ENCODE data around the gene SMC6.

Gene SMC6

DNA sequence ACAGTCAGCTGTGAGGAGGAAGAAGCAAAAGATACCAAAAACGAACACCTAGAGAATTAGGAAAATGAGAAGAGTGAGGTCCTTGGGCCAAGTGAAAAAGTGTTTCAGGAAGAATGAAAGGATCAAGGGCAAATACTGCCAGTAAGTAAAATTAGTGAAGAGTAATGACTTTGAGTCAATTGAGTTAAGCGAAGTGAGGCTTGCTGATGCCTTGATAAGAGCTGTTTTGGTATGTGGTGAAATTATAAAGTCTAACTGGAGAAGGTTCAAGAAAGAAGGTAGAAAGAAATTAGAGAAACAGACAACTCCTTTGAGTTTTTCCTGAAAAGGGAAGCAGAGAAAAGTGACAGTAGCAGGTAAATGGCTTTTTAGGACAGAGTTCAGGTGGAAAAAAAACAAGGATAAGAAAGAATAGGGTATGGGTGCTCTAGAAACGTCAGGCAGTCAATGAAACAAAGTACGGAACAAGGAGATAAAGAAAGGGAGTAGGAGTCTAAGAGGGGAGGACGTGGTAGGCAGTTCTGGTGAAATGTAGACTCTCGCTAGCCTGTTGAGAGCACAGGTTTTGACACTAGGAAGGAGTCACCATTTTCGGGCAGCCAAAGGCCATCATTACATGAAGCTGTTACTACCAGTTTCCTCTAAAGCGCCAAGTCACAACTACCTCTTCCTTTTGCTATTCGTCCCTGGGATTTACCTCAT is 42.9 kb downstream of the SMC6 start:
- DNase-seq = no peak

DNA sequence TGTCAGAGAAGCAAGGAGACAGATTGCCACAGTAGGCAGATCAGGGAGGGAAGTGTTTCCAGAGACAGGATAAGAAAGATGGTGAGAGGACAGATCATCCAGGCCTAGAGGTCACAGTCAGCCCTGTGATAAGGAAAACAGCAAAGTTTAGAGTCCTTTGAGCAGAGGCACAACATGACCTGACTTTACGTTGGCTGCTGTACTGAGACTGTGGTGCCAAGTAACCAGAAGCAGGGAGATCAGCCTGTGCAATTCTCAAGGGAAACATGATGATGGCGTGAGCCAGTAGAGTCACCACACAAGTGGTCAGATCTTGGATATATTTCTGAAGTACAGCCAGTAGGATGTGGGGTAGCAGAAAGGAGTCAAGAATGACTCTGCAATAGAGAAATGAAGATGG is 43.7 kb downstream of the SMC6 start:
- DNase-seq = no peak

DNA sequence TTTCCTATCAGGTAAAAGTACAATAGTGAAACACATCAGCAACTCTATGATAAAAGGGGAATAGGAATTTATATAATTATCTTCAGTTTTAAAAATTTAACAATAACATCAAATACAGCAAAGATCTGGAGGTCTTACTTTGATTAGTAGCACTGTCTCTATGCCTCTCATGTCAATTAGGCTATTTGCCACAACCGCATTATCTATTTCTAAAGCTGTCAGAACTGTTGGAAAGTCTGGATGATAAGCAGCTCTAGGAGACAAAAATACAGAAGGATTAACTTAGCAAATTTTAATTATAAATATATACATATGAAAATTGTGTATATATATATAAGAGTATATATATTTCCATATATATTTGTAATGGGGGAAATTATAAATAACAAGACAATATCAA is 45.1 kb downstream of the SMC6 start:
- no peak for DNase-seq

DNA sequence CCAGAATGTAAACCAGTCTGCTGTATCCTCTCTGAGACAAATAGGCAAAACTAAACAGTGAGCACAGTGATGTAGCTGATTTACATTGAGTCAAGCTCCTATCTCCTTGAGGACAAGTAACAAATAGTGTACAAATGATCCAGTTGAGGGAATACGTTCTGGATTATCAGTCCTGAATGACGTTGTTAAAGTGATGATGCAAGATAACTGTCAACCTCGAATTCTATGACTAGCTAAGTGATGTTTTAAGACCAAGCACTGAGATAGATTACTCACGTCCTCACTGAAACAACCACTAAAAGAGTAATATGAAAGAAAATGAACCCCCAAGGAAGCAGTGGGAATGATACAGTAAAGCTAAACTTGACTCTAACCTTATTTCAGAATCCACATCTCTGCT is 46.8 kb downstream of the SMC6 start:
- no peak for DNase-seq

DNA sequence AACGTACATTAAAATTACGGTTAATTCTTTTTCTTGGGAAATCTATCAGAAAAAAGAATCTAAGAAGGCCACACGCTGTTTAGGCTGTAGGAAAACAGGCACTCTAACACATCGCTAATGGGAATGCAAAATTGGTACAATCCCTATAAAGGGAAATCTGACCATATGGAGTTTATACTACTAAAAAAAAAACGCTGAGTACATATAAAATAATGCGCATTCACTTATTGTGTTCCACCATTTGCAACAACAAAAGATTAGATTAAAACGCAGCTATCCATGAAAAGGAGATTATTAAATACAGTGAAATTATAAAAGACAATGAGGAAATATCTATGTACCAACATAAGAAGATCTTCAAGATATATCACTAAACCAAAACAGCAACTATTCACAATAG is 62.8 kb downstream of the SMC6 start:
- no peak for DNase-seq

DNA sequence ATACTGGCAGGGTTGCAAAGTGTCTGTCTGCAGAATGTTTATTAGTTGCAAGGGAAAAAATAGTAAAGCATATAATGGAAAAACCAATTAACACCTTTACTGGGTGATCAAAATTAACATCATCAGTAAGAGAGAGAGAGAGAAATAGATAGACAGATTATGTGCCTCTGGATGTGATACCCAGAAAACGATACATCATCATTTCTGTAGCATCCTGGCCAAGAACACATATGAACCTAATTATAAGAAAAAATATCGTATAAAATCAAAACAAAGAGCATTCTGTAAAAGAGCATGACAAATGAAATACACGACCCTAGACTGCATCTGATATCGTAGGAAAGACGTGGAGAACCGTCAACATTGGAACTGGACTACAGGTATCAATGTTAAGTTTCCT is 64.6 kb downstream of the SMC6 start:
- DNase-seq = no peak

DNA sequence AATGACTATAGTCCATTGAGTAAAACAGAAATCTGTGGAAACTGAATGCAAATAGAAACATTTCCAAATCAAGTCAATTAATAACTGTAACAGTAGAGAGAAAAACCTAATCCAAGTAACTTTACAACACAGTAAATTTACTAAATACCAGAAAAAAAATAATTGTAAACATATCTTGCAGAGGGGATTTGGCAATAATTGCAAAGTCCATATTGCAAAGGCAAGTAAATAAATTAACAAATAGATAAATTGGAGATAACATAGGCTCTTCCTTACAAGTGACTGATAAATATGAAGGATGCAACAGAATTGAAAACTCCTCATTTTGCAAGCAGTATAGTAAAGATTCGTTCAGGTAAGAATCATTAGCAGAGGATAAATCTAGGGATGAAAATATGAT is 65.0 kb downstream of the SMC6 start:
- no peak for DNase-seq

DNA sequence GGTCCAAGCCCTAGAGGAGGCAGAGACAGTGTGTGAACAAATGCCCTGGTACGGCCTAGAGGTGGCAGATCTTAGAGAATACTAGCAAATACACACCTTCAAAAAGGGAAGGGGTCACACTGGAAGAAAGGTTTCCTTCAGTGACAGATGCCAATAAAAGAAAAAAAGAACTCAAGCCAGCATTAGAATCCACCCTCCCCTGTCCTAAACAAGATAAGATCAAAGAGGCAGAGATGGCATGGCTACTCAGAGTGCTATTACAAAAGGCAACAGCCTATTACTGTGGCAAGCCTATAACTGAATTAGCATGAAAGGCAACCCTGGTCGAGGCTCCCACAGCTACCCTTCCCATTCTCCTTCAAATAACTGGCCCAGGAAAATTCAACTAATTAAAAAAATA is 69.6 kb downstream of the SMC6 start:
- no peak for DNase-seq

DNA sequence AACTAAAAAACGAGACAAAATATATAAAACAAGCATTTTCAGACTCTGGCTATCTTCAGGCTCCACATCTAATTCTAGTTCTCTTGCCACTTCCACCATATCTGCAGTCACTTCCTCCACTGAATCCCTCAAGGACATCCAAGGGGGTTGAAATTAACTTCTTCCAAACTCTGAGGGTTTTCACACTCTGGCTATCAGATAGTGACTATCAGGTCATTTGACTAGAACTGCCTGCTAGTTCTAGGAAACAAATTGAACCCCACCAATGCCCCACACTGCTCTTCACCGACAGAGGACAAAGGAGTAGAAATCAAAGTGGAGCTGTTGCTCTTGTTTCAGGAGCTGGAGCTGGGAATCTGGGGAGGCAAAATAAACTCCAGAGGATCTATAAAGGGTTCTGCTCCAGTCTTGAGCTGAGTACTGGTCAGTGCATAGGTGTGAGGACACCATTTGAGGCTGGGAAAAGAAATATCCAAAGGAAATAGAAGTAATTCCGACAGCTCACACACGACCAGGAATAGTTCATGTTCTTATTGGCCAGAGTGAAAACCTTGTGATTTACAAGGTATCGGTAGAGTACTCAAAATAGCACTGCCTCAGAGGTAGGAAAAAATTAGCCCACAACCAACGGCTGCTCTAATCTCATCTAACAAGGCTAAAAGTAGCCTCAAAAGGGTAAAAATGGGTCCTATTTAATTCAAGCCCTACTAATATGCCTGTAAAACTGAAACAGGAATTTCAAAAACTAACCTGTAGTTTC is 71.3 kb downstream of the SMC6 start:
- no peak for DNase-seq

DNA sequence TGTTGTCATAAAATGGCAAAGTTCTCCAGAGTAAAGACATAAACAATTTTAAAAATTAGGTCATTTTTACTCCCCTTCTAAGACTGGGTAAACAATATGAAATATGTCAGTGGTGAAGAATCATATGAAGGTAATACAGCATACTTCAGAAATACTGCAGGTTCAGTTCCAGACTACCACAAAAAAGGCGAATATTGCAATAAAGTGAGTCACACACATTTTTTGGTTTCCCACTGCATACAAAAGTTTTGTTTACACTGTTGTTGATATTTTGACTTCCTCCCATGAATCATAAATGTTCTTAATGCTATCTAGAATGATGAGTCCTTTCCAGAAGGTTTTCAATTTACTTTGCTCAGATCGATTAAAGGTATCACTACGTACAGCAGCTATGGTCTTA is 73.5 kb downstream of the SMC6 start:
- no peak for DNase-seq

DNA sequence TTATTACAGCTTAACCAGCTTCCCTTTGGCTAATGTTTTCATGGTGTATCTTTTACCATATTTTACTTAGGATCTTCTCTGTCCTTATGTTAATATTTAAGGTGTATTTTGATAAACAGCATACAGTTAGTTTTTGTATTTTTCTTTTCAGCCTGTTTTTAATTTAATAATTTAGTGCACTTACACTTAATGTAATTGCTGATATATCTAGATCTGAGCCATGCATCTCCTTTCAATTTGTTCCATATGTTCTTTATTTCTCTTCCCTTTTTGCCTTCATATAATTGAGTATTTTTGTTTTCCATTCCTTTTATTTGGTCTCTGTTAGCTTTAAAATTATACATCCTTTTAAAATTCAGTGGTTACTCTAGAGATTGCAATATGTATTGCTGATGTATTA is 78.8 kb downstream of the SMC6 start:
- DNase-seq = no peak

DNA sequence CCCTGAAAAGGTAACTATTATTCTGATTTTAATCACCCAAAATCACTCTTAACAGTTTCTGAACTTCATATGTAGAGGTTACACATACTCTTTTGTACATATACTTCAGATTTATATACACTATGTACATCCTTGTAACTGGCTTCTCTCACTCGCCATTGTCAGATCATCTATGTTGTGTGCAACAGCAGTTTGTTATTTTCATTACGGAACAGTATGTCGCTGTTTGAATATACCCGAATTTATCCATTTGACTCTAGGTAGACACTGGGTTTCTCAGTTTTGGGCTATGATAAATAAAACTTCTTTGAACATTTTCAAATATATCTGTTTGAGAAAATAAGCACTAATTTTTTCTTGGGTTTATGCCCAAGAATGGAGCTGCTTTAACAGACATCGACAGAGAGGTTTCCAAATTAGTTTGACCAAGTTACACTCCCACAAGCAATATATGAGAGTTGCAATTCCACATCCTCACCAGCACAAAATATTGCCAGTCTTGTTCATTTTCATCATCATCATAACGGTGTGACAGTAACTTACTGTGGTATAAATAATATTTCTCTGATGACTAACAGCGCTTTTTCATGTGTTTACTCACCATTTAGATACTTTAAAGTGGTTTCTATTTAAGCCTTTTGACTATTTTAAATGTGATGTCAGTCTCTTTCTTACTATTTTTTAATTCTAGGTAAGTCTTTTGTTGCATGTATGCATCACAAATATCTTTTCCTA is 80.9 kb downstream of the SMC6 start:
- no peak for DNase-seq

DNA sequence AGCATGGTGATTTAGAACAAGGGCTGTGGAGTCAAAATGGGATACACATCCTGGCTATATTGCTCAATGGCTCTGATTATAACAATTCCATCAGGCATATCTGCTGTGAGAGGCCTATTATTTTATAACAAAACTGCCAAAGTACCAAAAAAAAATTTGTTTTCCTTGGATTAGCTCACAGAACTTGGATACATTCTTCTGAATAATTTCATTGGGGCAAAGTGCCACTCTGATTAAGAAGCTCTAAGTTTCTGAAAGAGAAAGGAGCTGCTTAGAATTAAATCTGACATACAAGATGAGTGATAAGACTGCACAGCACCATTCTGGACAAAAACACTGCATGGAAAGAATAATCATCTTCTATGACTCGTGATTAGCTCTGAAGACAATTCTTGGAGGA is 85.7 kb downstream of the SMC6 start:
- DNase-seq = no peak

DNA sequence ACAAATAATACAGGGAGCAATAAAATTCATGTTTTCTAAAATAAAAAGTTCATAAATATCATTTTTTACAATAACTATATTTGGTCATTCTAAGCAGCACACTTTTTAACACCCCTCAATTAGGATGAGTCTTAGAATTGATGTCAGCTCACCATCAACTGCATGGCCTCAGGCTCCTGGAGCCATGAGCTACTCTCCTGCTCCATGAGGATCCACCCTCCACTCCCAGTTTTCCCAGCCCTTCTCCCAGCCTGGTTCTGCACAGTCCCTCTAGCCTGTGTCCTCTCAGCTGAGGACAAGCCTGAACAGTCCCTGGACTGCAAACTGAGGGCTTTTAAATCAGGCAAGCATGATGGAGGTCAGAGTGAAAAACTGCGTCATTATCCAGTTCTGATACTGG is 89.1 kb downstream of the SMC6 start:
- no peak for DNase-seq

DNA sequence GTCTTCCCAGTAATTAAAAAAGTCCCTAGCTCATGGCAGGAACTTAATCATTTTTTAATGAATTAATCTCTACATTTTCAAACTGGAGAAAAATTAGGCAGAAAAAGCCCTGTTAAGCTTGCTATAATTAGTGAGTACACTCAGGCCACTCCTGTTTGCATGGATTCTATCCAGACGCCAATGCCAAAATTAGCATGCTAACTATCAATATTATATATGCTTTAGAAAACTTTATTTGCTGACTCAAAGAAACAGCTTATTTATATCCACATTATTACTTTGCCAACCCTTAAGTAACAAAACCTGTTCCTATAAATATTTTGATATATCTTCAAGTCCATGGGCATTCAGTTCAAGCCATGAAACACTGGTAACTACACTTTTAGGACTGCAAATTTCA is 90.9 kb downstream of the SMC6 start:
- DNase-seq = no peak

DNA sequence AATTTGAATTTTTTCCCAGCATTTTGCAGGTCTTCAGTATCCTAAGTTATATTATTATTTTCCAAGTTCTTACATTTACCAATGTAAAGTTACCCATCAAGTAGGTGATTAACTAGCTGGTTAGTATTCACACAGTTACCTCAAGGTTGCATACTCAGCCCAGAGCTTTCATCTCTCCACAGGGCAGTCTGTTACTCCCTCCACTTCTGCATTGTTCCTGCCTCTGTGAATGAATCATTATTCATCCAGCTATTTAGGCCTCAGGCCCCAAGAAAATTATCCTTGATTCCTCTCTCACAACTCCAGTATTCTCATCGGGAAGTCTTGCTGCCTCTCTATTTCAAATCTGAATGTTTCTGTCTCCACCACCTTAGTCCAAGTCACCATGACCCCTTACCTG is 92.2 kb downstream of the SMC6 start:
- no peak for DNase-seq

DNA sequence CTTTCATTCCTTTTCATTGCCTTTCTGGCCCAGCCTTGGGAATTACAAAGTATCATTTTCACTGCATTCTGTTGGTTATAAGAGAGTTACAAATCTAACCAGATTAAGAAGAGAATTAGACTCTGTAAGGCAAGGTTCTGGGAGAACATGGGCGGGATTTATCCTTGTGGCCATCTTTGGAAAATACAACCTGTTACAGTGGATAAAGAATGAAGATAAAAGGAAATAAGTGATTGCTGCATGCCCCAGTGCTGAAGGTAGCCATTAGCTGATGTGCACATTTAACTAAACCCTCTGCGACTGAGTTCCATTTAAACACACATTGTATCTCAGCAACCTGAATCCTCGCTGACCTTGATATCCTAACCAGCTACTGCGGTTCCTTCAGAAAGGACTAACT is 93.4 kb downstream of the SMC6 start:
- DNase-seq = no peak

DNA sequence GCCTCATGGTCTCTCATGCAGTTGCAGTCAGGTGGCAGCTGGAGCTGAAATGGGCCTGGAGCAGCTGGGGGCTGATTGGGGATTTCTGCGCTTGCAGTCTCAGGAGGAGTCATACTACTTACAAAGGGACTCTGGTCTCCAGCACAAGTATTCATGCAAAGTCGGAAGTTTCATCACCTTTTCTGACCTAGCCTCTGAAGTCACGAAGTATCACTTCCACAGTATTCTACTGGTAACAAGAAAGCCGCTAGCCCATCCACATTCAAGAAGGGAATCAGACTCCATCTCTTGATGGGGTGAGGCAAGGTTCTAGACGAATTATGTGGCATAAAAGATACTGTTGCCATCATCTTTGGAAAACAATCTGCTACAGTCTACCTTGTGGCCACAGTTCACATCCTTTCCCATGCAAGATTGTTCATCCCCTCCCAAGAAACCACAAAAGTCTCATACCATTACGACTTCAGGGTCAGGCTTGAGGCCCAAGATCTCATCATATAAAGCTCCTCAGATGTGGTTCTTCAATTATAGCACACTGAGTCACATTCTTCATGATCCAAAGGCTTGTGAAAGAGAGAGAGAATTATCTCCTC is 95.3 kb downstream of the SMC6 start:
- no peak for DNase-seq

DNA sequence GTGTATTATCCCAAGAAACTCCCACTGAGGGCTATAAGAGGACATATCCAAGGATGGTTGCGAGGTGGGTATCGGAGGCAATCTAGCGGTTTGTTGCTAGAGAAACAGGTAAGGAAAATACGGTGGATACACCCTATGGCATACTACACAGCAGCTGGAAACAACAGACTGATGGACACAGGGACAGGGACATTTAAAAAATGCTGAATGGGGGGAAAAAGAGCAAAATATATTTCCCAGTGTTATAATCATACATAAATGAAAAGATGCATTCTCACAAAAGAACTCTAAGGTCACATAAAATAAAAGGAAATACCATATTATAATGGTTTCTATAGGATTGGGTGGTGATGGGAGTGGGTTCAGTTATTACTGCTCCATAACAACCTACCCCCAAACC is 95.9 kb downstream of the SMC6 start:
- no peak for DNase-seq

DNA sequence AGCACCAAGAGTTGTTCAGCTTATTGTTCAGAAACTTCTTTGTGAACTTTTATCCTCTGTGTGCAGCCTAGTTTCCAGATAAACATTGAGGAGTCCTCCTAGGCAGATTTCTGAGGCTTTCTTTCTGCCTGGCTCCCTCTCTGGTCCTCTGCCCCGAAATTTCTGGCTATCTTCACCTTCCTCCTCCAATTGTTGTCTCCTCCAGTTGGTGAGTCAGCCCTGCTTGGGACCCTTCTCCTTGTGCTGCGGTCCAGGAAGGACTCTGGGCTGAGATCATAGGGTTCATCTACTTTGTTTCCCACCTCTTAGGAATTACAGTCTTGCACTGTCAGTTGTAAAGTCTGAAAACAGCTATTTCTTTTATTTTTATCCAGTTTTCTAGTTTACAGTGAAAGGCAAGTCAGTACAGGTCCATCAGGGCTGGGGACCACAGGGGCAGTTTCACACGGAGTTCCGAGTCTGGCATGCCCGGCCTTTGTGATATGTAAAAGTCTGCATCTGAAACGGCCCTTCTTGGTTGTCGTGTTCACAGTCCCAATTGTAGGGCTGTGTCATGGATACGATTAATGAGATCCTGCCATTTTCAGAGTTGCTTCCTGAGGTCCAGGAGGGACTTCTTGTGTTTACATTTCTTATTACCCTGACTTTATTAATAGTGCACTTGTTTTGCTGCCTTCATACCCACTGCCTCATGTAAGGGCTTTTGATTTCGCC is 100.8 kb downstream of the SMC6 start:
- DNase-seq = no peak

DNA sequence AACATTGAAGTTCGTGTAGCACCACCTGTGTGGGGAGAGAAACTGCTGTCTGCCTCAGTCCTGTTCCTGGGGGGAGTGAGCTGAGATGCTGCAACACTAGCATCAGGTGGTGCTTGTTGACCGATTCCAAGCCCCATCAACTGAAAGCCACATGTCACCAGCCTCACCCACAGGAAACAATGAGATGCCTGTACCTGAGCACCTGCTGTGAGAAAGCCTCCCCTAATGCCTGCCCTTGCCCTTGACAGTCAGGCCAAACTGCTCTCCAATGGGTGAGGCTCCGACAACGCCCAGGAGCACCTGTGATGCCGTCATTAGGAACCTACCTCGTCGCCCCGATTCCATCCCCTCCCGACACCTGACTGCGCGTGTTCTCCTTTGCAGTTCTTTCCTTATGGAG is 104.6 kb downstream of the SMC6 start:
- no peak for DNase-seq

DNA sequence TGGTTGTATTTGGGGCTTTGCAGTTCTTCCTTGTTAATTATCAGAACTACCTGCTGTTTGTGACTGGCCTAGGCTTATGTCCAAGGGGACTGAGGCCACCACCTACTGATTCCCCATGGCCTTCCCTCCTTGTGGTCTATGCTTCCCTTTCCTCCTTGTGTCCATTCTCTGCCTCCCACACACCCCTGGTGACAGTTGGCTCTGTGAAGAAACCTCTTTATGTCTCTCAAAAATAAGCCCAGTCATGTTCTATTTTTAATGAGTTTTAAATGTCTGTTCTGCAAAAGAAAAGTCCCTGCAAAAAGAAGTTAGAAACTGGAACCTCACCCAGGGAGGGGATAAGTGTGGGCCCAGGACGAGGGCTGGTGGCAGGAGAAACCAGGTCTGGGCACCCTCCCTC is 105.0 kb downstream of the SMC6 start:
- DNase-seq = no peak
